DND-41 (cell line): ENCODE data around the gene CHSY3.

Experiments used
- ATAC-seq: fragments of 200-7000 bp; cut with Tn5 transposase; 3 replicates; pipeline ENCODE4 v1.9.1; 2021; ENCODE audit warnings: low read depth; ENCODE audit not compliant: insufficient read depth
- DNase-seq: peaks from one replicate; pipeline ENCODE4 v3.0.0-alpha.2; 2020
- H2AFZ ChIP-seq: 2 replicates; pipeline ENCODE4 v1.6.0; 2012; ENCODE audit warnings: low read depth, low read length
- H3K27ac ChIP-seq: 2 replicates; pipeline ENCODE4 v1.5.1; 2012; ENCODE audit warnings: low read length, inconsistent platforms
- H3K27me3 ChIP-seq: fragments of 200-600 bp; sonication (generic); 2 replicates; pipeline ENCODE4 v1.6.0; 2012; ENCODE audit warnings: low read length, mild to moderate bottlenecking, inconsistent platforms; ENCODE audit not compliant: insufficient read depth, poor library complexity
- H3K36me3 ChIP-seq: 2 replicates; pipeline ENCODE4 v1.5.1; 2012; ENCODE audit warnings: low read length, inconsistent platforms; ENCODE audit not compliant: insufficient read depth
- H3K4me1 ChIP-seq: 2 replicates; pipeline ENCODE4 v1.5.1; 2012; ENCODE audit warnings: mild to moderate bottlenecking, low read length; ENCODE audit not compliant: insufficient read depth
- H3K4me2 ChIP-seq: 2 replicates; pipeline ENCODE4 v1.6.0; 2012; ENCODE audit warnings: mild to moderate bottlenecking, moderate library complexity, low read length, inconsistent platforms; ENCODE audit not compliant: insufficient read depth
- H3K4me3 ChIP-seq, 2 experiments: fragments of 200-600 bp in 1 of 2; shearing (Covaris generic) in 1 of 2; 2 replicates each; pipeline ENCODE4 v1.5.1; 2012 to 2016; ENCODE audit warnings: inconsistent platforms in 2 of 2, low read length in 2 of 2, mild to moderate bottlenecking in 2 of 2, low read depth in 1 of 2, moderate library complexity in 1 of 2
- H3K79me2 ChIP-seq: 2 replicates; pipeline ENCODE4 v1.6.0; 2012; ENCODE audit warnings: low read length, inconsistent platforms; ENCODE audit not compliant: insufficient read depth
- H3K9ac ChIP-seq: 2 replicates; pipeline ENCODE4 v1.6.0; 2012; ENCODE audit warnings: low read depth, mild to moderate bottlenecking, inconsistent platforms, low read length, moderate library complexity
- H3K9me3 ChIP-seq: 2 replicates; pipeline ENCODE4 v1.5.1; 2012; ENCODE audit warnings: low read length, moderate library complexity, mild to moderate bottlenecking, inconsistent platforms; ENCODE audit not compliant: insufficient read depth, severe bottlenecking
- H4K20me1 ChIP-seq: 2 replicates; pipeline ENCODE4 v1.6.0; 2012; ENCODE audit warnings: low read length; ENCODE audit not compliant: insufficient read depth
- CTCF ChIP-seq: IDR thresholded peaks from 2 replicates; pipeline ENCODE4 v1.5.1; 2012; ENCODE audit warnings: borderline replicate concordance, low read length, moderate library complexity, mild to moderate bottlenecking; ENCODE audit not compliant: poor library complexity, severe bottlenecking; ENCODE audit errors: extremely low read depth
- EZH2 ChIP-seq: IDR thresholded peaks from 3 replicates; pipeline ENCODE4 v1.6.1; 2012; ENCODE audit warnings: borderline replicate concordance, low read depth, mild to moderate bottlenecking, moderate library complexity, low read length, inconsistent platforms; ENCODE audit not compliant: severe bottlenecking

CHSY3 gene

DNA sequence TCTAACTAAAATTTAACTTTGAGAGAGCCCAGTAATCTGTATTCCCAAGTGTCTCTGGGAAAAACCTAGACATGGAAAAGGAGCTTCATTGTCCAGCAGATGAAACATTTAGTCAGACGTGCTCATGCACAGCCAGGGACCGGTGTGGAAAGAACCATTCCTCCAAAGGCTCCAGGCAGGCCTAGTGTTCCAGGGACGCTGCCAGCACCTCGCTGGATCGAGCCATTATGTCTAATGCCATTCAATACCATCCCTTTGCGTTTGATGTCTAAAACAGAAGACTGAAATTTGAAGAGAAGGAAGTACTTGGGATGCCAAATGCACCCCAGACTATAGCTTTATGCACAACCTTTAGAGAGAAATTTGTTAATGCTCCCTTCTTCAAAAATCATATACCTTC is 1.4 kb upstream of the CHSY3 start:
- TF ChIP-seq EZH2 (no peak), CTCF (no peak)
- H3K9ac ChIP-seq: no peak overlapping the region
- no peak overlapping the region for H2AFZ ChIP-seq
- no peaks in the 10 kb centered on the region for H3K9me3 ChIP-seq
- H3K27ac ChIP-seq: no peak overlapping the region
- no peaks in the 10 kb centered on the region for H3K79me2 ChIP-seq
- H3K4me2 ChIP-seq: no peak overlapping the region
- no peaks in the 10 kb centered on the region for H3K36me3 ChIP-seq
- no peak overlapping the region for H3K4me3 ChIP-seq
- no peak for DNase-seq
- no peaks in the 10 kb centered on the region for H3K4me1 ChIP-seq
- no peaks in the 10 kb centered on the region for H3K27me3 ChIP-seq
- no peaks in the 10 kb centered on the region for H4K20me1 ChIP-seq
- ATAC-seq: no peak

GRCh38 chr5:129903466-129904101 is 681 bp upstream of the CHSY3 start:
- Histone ChIP-seq H3K9ac (no peak overlapping the region), H2AFZ (no peak overlapping the region), H3K4me3 (no peak overlapping the region), H4K20me1 (no peaks in the 10 kb centered on the region), H3K9me3 (no peaks in the 10 kb centered on the region), H3K4me1 (no peaks in the 10 kb centered on the region), H3K27me3 (no peaks in the 10 kb centered on the region), H3K4me2 (no peak overlapping the region), H3K36me3 (no peaks in the 10 kb centered on the region), H3K79me2 (no peaks in the 10 kb centered on the region), H3K27ac (no peak overlapping the region)
- TF ChIP-seq EZH2 (no peak), CTCF (no peak)
- DNase-seq: no peak
- ATAC-seq: no peak

- no peaks in the 10 kb centered on the region for H3K79me2 ChIP-seq
- no peaks in the 10 kb centered on the region for H3K36me3 ChIP-seq
- H4K20me1 ChIP-seq: no peaks in the 10 kb centered on the region
- ATAC-seq (no peak), DNase-seq (no peak)
- TF ChIP-seq EZH2: no peak
- no peak for TF ChIP-seq CTCF
- no peak overlapping the region for H3K4me2 ChIP-seq
- H3K9ac ChIP-seq: no peak overlapping the region
- no peak overlapping the region for H3K4me3 ChIP-seq
- H2AFZ ChIP-seq: no peak overlapping the region
- H3K27me3 ChIP-seq: no peaks in the 10 kb centered on the region
- H3K9me3 ChIP-seq: no peaks in the 10 kb centered on the region
- no peak overlapping the region for H3K27ac ChIP-seq
- no peaks in the 10 kb centered on the region for H3K4me1 ChIP-seq
These were observed 605 bp downstream of the CHSY3 start for GRCh38 chr5:129904667-129905472.
